Activated CD8-positive, alpha-beta T cell treated with anti-CD3 and anti-CD28 coated beads, Interleukin-2, amount 10 ng/mL, durations not matched to agents 7 days and 5 days (primary cell): ENCODE data around the gene GPC6. TPM values are rescaled to one million over a fixed set of nuclear protein-coding genes. Genes with fewer than 3 reads are reported as not detected.

Experiments
- ATAC-seq: fragments of 150-1000 bp; cut with Tn5 transposase; one replicate; pipeline ENCODE4 v1.10.0; 2021; ENCODE audit warnings: moderate library complexity
- CTCF ChIA-PET: fragments of 350-600 bp; sonication (Branson Sonifier 250); formaldehyde crosslinking; loops from one replicate; lab custom pipeline; 2021; ENCODE audit warnings: antibody characterized with exemption; lab: Charles Lee
- POLR2A ChIA-PET: fragments of 350-600 bp; sonication (Branson Sonifier 250); formaldehyde crosslinking; loops from one replicate; lab custom pipeline; 2021; ENCODE audit warnings: antibody characterized with exemption; lab: Charles Lee
- DNase-seq: peaks from one replicate; pipeline ENCODE4 v3.0.0-alpha.2; 2020
- H3K27ac Mint-ChIP-seq: one replicate; pipeline ENCODE4 v1.8.0; 2021; ENCODE audit warnings: mild to moderate bottlenecking, mixed read lengths
- H3K27me3 Mint-ChIP-seq: one replicate; pipeline ENCODE4 v1.8.0; 2021; ENCODE audit warnings: low read depth, mixed read lengths
- H3K36me3 Mint-ChIP-seq: one replicate; pipeline ENCODE4 v1.8.0; 2021; ENCODE audit warnings: low read depth, mixed read lengths
- H3K4me1 Mint-ChIP-seq: one replicate; pipeline ENCODE4 v1.8.0; 2021; ENCODE audit warnings: low read depth, mixed read lengths
- H3K4me3 Mint-ChIP-seq: one replicate; pipeline ENCODE4 v1.8.0; 2021; ENCODE audit warnings: mild to moderate bottlenecking, mixed read lengths
- H3K9me3 Mint-ChIP-seq: one replicate; pipeline ENCODE4 v1.8.0; 2022; ENCODE audit warnings: mixed read lengths; ENCODE audit not compliant: insufficient read depth
- total RNA-seq, 2 experiments: library from RNA; stranded (reverse); gene quantifications; one replicate each; pipeline ENCODE4 v1.2.3, GENCODE V29; 2021

The GPC6 gene
- total RNA-seq, 2 experiments from 2014 or later: not detected

DNA sequence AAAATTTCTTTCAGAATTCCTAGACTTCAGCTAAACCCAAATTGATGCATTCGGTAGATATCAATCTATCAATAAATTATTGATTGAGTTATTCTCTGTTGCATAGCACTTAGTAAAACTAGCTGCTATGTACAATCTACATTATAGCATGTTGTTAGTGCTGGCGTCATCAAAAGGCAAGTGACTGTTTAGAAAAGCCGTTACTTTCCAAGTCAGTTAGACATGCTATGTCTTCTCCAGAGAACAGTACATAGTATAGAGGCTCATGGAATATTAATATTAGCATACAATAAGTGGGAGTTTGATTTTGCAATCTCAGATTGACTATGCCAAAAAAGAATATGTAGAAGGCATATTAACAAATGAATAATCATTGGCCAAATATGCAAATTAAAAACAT, 1087.3 kb downstream of the GPC6 start:
- CTCF ChIA-PET: interaction anchor here (0.8 to 1.3 kb wide), 2 partner anchors 10 to 27 kb away, joined by 3 to 6 read pairs; no protein-coding TSS in a partner anchor
- Mint-ChIP-seq H3K36me3 (peaks cover 3% of the 10 kb centered on the region), H3K27me3 (no peaks in the 10 kb centered on the region), H3K27ac (no peak overlapping the region), H3K4me3 (no peak overlapping the region), H3K4me1 (peaks cover 30% of the 10 kb centered on the region), H3K9me3 (no peaks in the 10 kb centered on the region)
- DNase-seq (no peak), ATAC-seq (no peak)
- POLR2A ChIA-PET: interaction anchor here (0.6 kb wide), 1 partner anchor 115 kb away, joined by 3 read pairs; no protein-coding TSS in a partner anchor

DNA sequence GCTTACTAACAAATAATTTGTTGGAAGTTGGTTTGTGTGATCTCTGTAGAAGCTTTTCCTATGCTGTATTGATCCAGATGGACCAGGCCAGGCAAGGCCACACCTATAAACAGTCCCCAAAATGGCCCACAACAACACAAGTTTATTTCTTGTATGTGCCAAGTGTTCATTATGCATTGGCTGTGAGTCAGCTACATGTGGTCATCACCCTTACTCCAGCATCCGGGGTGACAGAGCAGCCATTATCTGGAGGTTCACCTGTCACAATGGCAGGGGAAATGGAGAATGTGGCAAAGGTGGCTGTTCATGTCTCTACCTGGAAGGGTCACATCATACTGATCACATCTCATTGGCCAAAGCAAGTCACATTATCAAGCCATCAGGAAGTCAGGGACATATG, 1088.6 kb downstream of the GPC6 start:
- no peaks in the 10 kb centered on the region for H3K27me3 Mint-ChIP-seq
- peaks cover 31% of the 10 kb centered on the region for H3K4me1 Mint-ChIP-seq
- no peak for DNase-seq
- H3K4me3 Mint-ChIP-seq: no peak overlapping the region
- no peak overlapping the region for H3K27ac Mint-ChIP-seq
- POLR2A ChIA-PET: no interaction called here
- peaks cover 3% of the 10 kb centered on the region for H3K36me3 Mint-ChIP-seq
- CTCF ChIA-PET: interaction anchor here (0.7 to 1.3 kb wide), 2 partner anchors 8 to 11 kb away, joined by 3 to 6 read pairs; no protein-coding TSS in a partner anchor
- H3K9me3 Mint-ChIP-seq: no peaks in the 10 kb centered on the region
- no peak for ATAC-seq

GRCh38 chr13:94317063-94317491, 1090.5 kb downstream of the GPC6 start:
- DNase-seq: no peak
- no peaks in the 10 kb centered on the region for H3K9me3 Mint-ChIP-seq
- H3K4me1 Mint-ChIP-seq: peaks cover 28% of the 10 kb centered on the region
- ChIA-PET POLR2A (interaction anchor here (0.8 kb wide), 1 partner anchor 10 kb away, joined by 4 read pairs; no protein-coding TSS in a partner anchor), CTCF (interaction anchor here (0.9 kb wide), 2 partner anchors 14 to 44 kb away, joined by 3 read pairs; no protein-coding TSS in a partner anchor)
- H3K27ac Mint-ChIP-seq: peak overlapping the region; percentile 65
- H3K27me3 Mint-ChIP-seq: no peaks in the 10 kb centered on the region
- ATAC-seq: peak; percentile 42
- peaks cover 12% of the 10 kb centered on the region for H3K36me3 Mint-ChIP-seq
- H3K4me3 Mint-ChIP-seq: no peak overlapping the region

GRCh38 chr13:94318418-94318817, 1091.8 kb downstream of the GPC6 start:
- Mint-ChIP-seq H3K9me3 (no peaks in the 10 kb centered on the region), H3K4me1 (peaks cover 36% of the 10 kb centered on the region), H3K36me3 (peaks cover 18% of the 10 kb centered on the region), H3K4me3 (no peak overlapping the region), H3K27me3 (no peaks in the 10 kb centered on the region), H3K27ac (no peak overlapping the region)
- CTCF ChIA-PET: interaction anchor here (1.4 kb wide), 1 partner anchor 127 kb away, joined by 4 read pairs; no protein-coding TSS in a partner anchor
- no peak for DNase-seq
- no peak for ATAC-seq
- POLR2A ChIA-PET: no interaction called here

DNA sequence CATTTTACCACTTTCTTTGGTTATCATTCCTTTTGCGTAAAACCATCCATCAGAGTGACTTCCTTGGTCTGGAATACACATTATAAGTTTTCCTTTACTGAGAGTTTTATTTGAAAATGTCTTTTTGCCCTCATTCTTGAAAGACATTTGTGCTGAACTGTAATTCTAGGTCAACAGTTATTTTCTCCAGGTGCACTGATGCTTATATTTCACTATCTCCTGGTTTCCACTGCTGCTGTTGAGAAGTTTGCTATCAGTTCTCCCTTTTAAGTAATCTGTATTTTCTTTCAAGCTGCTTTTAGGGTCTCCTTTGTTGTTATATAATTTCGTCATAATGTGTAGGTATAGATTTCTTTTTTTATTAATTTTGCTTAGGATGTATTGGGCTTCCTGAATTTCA, 1092.9 kb downstream of the GPC6 start:
- peaks cover 6% of the 10 kb centered on the region for H3K9me3 Mint-ChIP-seq
- H3K36me3 Mint-ChIP-seq: peaks cover 25% of the 10 kb centered on the region
- ATAC-seq (no peak), DNase-seq (no peak)
- no peak overlapping the region for H3K27ac Mint-ChIP-seq
- POLR2A ChIA-PET: no interaction called here
- CTCF ChIA-PET: no interaction called here
- peaks cover 44% of the 10 kb centered on the region for H3K4me1 Mint-ChIP-seq
- no peaks in the 10 kb centered on the region for H3K27me3 Mint-ChIP-seq
- no peak overlapping the region for H3K4me3 Mint-ChIP-seq

DNA sequence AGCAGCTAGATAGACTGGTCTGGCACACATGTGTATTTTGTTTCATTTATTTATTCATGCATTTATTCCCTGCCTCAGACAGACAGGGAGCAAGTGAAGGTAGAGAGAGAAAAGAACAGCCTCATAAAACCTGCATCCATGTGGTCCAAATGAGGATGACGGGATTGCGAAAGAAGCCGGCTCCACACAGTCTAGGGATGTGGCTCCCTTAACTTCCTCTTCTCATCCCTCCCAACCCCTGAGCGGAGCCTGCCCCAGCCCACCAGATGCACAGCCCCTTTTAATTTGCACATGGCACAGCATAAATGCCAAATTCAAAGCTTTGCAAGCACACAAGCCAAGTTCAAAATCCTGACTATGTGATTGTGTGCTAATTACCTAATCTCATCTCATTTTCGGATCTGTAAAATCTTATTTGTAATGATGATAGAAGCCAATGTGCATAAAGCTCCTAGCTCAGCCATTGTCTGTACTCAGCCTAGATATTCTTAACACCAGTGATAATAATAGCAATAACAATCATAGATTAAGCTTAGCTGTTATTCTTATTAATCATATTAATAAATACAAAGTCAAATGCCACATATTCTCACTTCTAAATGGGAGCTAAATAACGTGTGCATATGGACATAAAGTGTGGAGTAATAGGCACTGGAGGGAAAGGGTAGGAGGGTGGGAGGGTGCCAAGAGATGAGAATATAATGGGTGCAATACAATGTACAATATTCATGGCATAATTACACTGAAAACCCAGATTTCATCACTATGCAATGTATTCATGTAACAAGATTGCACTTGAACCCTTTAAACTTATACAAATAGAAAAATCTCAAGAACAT, 1096.5 kb downstream of the GPC6 start:
- Mint-ChIP-seq H3K4me3 (no peak overlapping the region), H3K27ac (peak overlapping the region; percentile 98), H3K4me1 (peaks cover 54% of the 10 kb centered on the region), H3K27me3 (no peaks in the 10 kb centered on the region), H3K36me3 (peaks cover 32% of the 10 kb centered on the region), H3K9me3 (peaks cover 11% of the 10 kb centered on the region)
- ATAC-seq (no peak), DNase-seq (no peak)
- ChIA-PET CTCF (interaction anchor here (1.0 to 2.6 kb wide), 7 partner anchors 9 to 294 kb away, joined by 3 to 11 read pairs (median 5); no protein-coding TSS in a partner anchor), POLR2A (interaction anchor here (1.1 kb wide), 1 partner anchor 273 kb away, joined by 4 read pairs; the partner anchor contains the start of gene TGDS)

GRCh38 chr13:94323764-94324758, 1097.5 kb downstream of the GPC6 start:
- Mint-ChIP-seq H3K36me3 (peaks cover 32% of the 10 kb centered on the region), H3K27ac (peak overlapping the region; percentile 98), H3K4me3 (peak overlapping the region; percentile 64), H3K4me1 (peaks cover 57% of the 10 kb centered on the region), H3K9me3 (peaks cover 11% of the 10 kb centered on the region), H3K27me3 (no peaks in the 10 kb centered on the region)
- ChIA-PET CTCF (interaction anchor here (0.6 to 2.6 kb wide), 9 partner anchors 10 to 296 kb away, joined by 3 to 11 read pairs (median 4); no protein-coding TSS in a partner anchor), POLR2A (interaction anchor here (1.1 kb wide), 1 partner anchor 272 kb away, joined by 4 read pairs; the partner anchor contains the start of gene TGDS)
- ATAC-seq (peak; percentile 94), DNase-seq (peak; percentile 72)

DNA sequence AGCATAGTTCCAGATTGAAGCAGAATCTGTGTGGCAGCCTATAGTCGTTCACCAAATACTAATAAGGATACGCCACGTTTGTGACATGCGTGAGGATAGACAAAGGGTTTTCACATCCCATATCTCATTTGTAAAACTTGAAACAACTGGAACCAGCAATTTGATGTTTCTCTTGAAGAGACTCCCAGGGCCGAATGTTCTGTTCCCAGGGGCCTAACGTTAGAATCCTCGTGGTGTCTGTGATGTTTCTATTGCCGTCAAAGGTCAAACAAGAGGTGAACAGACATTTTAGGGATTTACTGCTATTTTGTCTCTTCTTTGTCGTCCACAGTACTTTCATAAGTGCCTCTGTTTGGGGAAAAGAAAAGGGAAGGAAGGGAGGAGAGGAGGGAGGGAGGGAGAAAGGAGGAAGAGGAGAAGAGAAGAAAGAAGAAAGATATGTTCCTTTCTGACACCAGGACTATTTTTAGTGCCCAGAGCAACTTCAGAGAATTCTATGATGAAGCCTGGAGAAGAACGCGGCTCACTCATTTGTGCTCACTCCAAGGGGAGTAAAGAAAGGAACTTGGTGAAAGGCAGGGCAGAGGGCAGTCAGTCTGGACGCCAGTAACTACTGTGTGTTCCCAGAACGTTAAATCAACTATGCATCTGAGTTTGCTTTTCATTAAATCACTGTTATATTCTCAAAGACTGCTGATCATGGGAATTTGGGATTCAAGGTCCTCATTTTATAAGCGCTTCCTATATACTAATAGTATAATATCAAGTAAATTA, 1098.3 kb downstream of the GPC6 start:
- ChIA-PET CTCF (interaction anchor here (1.2 to 2.6 kb wide), 2 partner anchors 37 to 295 kb away, joined by 4 to 11 read pairs; no protein-coding TSS in a partner anchor), POLR2A (interaction anchor here (0.9 kb wide), 1 partner anchor 76 kb away, joined by 3 read pairs; no protein-coding TSS in a partner anchor)
- Mint-ChIP-seq H3K27ac (peak overlapping the region; percentile 98), H3K4me3 (peak overlapping the region; percentile 64), H3K27me3 (peaks cover 1% of the 10 kb centered on the region), H3K4me1 (peaks cover 66% of the 10 kb centered on the region), H3K36me3 (peaks cover 32% of the 10 kb centered on the region), H3K9me3 (peaks cover 11% of the 10 kb centered on the region)
- DNase-seq (no peak), ATAC-seq (no peak)

GRCh38 chr13:94325650-94326049, 1099.0 kb downstream of the GPC6 start:
- H3K4me3 Mint-ChIP-seq: no peak overlapping the region
- POLR2A ChIA-PET: interaction anchor here (0.9 kb wide), 1 partner anchor 77 kb away, joined by 3 read pairs; no protein-coding TSS in a partner anchor
- peaks cover 73% of the 10 kb centered on the region for H3K4me1 Mint-ChIP-seq
- H3K27ac Mint-ChIP-seq: peak overlapping the region; percentile 50
- CTCF ChIA-PET: no interaction called here
- H3K36me3 Mint-ChIP-seq: peaks cover 32% of the 10 kb centered on the region
- peaks cover 3% of the 10 kb centered on the region for H3K27me3 Mint-ChIP-seq
- DNase-seq: no peak
- H3K9me3 Mint-ChIP-seq: peaks cover 11% of the 10 kb centered on the region
- no peak for ATAC-seq

DNA sequence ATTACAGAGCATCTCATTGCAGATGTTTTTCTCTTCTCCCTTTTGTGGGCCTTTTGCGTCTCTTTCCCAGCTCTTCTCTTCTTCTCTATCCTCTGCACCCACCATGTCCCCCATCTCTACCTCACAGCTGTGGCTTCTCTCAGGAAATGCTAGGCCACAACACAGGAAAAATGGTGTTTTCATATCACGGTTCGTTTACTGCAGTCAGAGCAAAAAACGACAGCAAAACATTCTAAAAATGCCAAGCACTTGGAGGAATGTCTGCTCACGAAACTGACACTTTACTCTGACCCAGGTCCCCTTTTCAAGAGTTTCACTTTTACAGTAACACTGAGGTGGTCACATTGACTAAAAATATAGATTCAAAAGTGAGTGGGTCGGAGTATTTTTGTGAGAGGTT, 1100.7 kb downstream of the GPC6 start:
- peaks cover 10% of the 10 kb centered on the region for H3K27me3 Mint-ChIP-seq
- peak overlapping the region; percentile 59 for H3K4me3 Mint-ChIP-seq
- ChIA-PET CTCF (interaction anchor here (1.0 to 2.0 kb wide), 2 partner anchors 13 to 35 kb away, joined by 3 to 6 read pairs; no protein-coding TSS in a partner anchor), POLR2A (interaction anchor here (1.0 kb wide), 1 partner anchor 10 kb away, joined by 4 read pairs; no protein-coding TSS in a partner anchor)
- ATAC-seq (peak; percentile 50), DNase-seq (peak; percentile 52)
- H3K36me3 Mint-ChIP-seq: peaks cover 22% of the 10 kb centered on the region
- H3K27ac Mint-ChIP-seq: peak overlapping the region; percentile 86
- H3K9me3 Mint-ChIP-seq: peaks cover 11% of the 10 kb centered on the region
- peaks cover 79% of the 10 kb centered on the region for H3K4me1 Mint-ChIP-seq
